Activated CD8-positive, alpha-beta T cell treated with anti-CD3 and anti-CD28 coated beads, Interleukin-2, amount 10 ng/mL, durations not matched to agents 7 days and 5 days (primary cell): Measurements from ENCODE around the gene C5orf46. TPM values are rescaled to one million over a fixed set of nuclear protein-coding genes. Genes with fewer than 3 reads are reported as not detected.
"Not testable (repeated sequence)": the region's sequence is repeated elsewhere in the genome, so short reads cannot be mapped to it uniquely, and the experiment has no call there.

Experiments
- ATAC-seq: fragments of 150-1000 bp; cut with Tn5 transposase; one replicate; pipeline ENCODE4 v1.10.0; 2021; ENCODE audit warnings: moderate library complexity
- CTCF ChIA-PET: fragments of 350-600 bp; sonication (Branson Sonifier 250); formaldehyde crosslinking; loops from one replicate; lab custom pipeline; 2021; ENCODE audit warnings: antibody characterized with exemption; lab: Charles Lee
- POLR2A ChIA-PET: fragments of 350-600 bp; sonication (Branson Sonifier 250); formaldehyde crosslinking; loops from one replicate; lab custom pipeline; 2021; ENCODE audit warnings: antibody characterized with exemption; lab: Charles Lee
- DNase-seq: peaks from one replicate; pipeline ENCODE4 v3.0.0-alpha.2; 2020
- H3K27ac Mint-ChIP-seq: one replicate; pipeline ENCODE4 v1.8.0; 2021; ENCODE audit warnings: mild to moderate bottlenecking, mixed read lengths
- H3K27me3 Mint-ChIP-seq: one replicate; pipeline ENCODE4 v1.8.0; 2021; ENCODE audit warnings: low read depth, mixed read lengths
- H3K36me3 Mint-ChIP-seq: one replicate; pipeline ENCODE4 v1.8.0; 2021; ENCODE audit warnings: low read depth, mixed read lengths
- H3K4me1 Mint-ChIP-seq: one replicate; pipeline ENCODE4 v1.8.0; 2021; ENCODE audit warnings: low read depth, mixed read lengths
- H3K4me3 Mint-ChIP-seq: one replicate; pipeline ENCODE4 v1.8.0; 2021; ENCODE audit warnings: mild to moderate bottlenecking, mixed read lengths
- H3K9me3 Mint-ChIP-seq: one replicate; pipeline ENCODE4 v1.8.0; 2022; ENCODE audit warnings: mixed read lengths; ENCODE audit not compliant: insufficient read depth
- total RNA-seq, 2 experiments: library from RNA; stranded (reverse); gene quantifications; one replicate each; pipeline ENCODE4 v1.2.3, GENCODE V29; 2021

Gene C5orf46
- total RNA-seq, 2 experiments from 2014 or later, result not detected

DNA sequence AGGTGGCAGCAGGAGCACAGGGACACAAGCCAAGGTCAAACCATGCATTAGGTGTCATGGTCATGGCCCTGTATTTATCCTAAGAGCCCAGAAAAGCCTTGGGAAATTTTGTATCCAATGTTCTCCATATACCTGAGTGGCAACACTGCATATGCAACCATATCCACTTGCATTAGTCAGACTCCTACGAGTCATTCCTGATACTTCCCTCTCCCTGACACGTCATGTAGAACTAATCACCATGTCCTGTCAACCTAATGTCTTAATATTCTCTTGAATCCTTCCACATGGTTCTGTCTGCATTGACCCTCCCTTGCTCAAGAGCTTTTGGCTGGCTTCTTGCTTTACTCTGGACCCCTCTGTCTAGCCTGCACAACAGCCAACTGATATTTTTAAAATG is 18.4 kb downstream of the C5orf46 start:
- CTCF ChIA-PET, result no interaction called here
- POLR2A ChIA-PET, result no interaction called here
- DNase-seq, result no peak
- no peak for ATAC-seq
- no peaks in the 10 kb centered on the region for H3K4me1 Mint-ChIP-seq
- H3K27me3 Mint-ChIP-seq, result peaks cover 5% of the 10 kb centered on the region
- no peaks in the 10 kb centered on the region for H3K36me3 Mint-ChIP-seq
- no peaks in the 10 kb centered on the region for H3K9me3 Mint-ChIP-seq
- no peak overlapping the region for H3K4me3 Mint-ChIP-seq
- no peak overlapping the region for H3K27ac Mint-ChIP-seq

DNA sequence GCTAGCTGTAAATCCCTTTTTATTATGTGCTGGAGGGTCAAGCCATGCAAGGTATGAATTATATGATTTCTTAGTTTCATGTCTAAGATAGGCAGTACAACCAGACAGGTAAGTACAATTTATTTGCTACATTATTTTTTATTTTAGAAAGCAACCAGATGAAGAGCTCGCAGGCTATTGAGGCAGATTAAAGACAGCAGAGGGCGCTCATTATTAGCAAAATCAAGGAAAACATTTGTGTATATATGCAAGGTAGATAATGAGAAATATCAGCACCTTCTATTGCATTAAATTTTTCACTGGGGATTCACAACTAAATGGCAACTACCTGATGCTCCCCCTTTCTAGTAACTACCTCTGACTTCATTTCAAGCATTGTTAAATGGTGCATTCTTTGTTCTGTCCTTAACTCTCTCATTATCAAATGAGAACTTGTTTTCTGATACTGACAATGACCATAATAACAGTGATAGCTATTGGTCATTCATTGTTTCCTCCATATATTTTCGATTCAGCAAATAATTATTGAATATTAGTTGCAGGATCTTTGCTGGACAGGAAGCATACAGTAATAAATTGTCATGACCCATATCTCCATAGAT is 19.2 kb downstream of the C5orf46 start:
- ChIA-PET CTCF (no interaction called here), POLR2A (no interaction called here)
- H3K9me3 Mint-ChIP-seq, result no peaks in the 10 kb centered on the region
- H3K27me3 Mint-ChIP-seq, result peaks cover 5% of the 10 kb centered on the region
- no peak overlapping the region for H3K27ac Mint-ChIP-seq
- H3K36me3 Mint-ChIP-seq, result no peaks in the 10 kb centered on the region
- ATAC-seq (no peak), DNase-seq (no peak)
- H3K4me3 Mint-ChIP-seq, result no peak overlapping the region
- no peaks in the 10 kb centered on the region for H3K4me1 Mint-ChIP-seq

GRCh38 chr5:147882586-147883313 is 23.6 kb downstream of the C5orf46 start:
- ChIA-PET POLR2A (no interaction called here), CTCF (no interaction called here)
- Mint-ChIP-seq H3K27ac (no peak overlapping the region), H3K4me3 (no peak overlapping the region), H3K4me1 (no peaks in the 10 kb centered on the region), H3K9me3 (no peaks in the 10 kb centered on the region), H3K36me3 (no peaks in the 10 kb centered on the region), H3K27me3 (peaks cover 13% of the 10 kb centered on the region)
- ATAC-seq (no peak), DNase-seq (no peak)

GRCh38 chr5:147880487-147880886 is 25.9 kb downstream of the C5orf46 start:
- CTCF ChIA-PET, result no interaction called here
- DNase-seq (no peak), ATAC-seq (no peak)
- Mint-ChIP-seq H3K4me1 (no peaks in the 10 kb centered on the region), H3K27ac (no peak overlapping the region), H3K4me3 (no peak overlapping the region), H3K9me3 (no peaks in the 10 kb centered on the region), H3K36me3 (no peaks in the 10 kb centered on the region), H3K27me3 (peaks cover 13% of the 10 kb centered on the region)
- POLR2A ChIA-PET, result interaction anchor here (0.6 kb wide), 1 partner anchor 289 kb away, joined by 3 read pairs; no protein-coding TSS in a partner anchor

DNA sequence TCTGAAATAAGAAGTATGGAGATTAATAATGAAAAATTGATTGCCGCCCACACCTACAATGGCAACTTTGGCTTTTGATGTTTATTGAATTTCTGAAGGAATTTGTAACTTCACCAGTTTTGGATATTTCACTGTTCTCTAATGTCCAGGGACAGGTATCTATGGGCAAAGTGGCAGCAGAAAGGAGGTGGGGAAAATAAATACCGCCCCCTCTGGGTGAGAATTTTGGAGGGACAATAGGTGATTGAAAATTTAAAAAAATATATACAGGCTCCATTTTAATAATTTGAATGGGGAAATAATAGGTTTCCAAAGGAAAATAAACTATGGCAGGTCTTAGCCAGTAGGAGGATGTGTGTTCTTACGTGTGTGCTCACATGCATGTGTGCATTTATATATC is 26.6 kb downstream of the C5orf46 start:
- peaks cover 10% of the 10 kb centered on the region for H3K27me3 Mint-ChIP-seq
- ATAC-seq (no peak), DNase-seq (no peak)
- ChIA-PET CTCF (no interaction called here), POLR2A (interaction anchor here (0.6 kb wide), 1 partner anchor 289 kb away, joined by 3 read pairs; no protein-coding TSS in a partner anchor)
- no peaks in the 10 kb centered on the region for H3K9me3 Mint-ChIP-seq
- H3K4me3 Mint-ChIP-seq, result no peak overlapping the region
- H3K36me3 Mint-ChIP-seq, result no peaks in the 10 kb centered on the region
- no peaks in the 10 kb centered on the region for H3K4me1 Mint-ChIP-seq
- H3K27ac Mint-ChIP-seq, result no peak overlapping the region

DNA sequence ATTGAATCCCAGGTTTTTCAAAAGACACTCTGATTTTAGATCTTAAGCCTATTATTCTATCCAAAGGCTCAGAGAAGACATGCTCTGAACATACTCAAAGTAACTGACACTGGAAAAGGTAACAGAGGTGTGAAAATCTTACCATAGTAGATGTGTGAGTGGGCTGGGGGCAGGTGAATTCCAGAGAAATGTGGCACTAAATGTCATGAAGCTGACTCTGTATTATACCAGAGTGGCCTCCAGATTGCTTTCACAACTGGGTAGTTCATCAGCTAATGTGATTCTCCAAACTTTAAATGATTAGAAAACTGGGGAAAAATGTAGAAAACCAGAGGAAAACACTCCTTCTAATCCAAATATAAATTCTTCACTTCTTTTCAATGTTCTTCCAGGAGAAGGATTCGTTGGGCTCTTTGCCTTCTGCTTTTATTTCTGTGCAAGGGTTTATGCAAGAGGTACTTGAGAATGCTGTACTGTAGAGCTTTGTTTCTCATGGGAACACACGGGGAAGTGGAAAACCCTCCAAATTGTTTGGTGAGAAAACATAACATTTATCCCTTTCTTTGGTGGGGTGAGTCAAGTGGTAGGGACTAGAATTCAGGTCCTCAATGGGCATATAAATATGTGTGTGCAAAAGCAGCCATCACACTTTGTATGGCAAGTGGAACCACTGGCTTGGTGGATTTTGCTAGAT is 28.1 kb downstream of the C5orf46 start, which contains the start of gene SCGB3A2:
Gene SCGB3A2 (plus strand): TSS at position 646 of the 694 bp plus-strand sequence. CDS start 93 bp downstream, outside the sequence.
- H3K9me3 Mint-ChIP-seq, result no peaks in the 10 kb centered on the region
- DNase-seq, result no peak
- ATAC-seq, result no peak
- H3K4me3 Mint-ChIP-seq, result no peak within 1 kb of the TSS
- no peaks in the 10 kb centered on the region for H3K4me1 Mint-ChIP-seq
- POLR2A ChIA-PET, result no interaction called here
- H3K27ac Mint-ChIP-seq, result no peak within 1 kb of the TSS
- CTCF ChIA-PET, result interaction anchor here (0.9 kb wide), 1 partner anchor 251 kb away, joined by 3 read pairs; no protein-coding TSS in a partner anchor
- no peaks in the 10 kb centered on the region for H3K36me3 Mint-ChIP-seq
- H3K27me3 Mint-ChIP-seq, result peaks cover 8% of the 10 kb centered on the region

DNA sequence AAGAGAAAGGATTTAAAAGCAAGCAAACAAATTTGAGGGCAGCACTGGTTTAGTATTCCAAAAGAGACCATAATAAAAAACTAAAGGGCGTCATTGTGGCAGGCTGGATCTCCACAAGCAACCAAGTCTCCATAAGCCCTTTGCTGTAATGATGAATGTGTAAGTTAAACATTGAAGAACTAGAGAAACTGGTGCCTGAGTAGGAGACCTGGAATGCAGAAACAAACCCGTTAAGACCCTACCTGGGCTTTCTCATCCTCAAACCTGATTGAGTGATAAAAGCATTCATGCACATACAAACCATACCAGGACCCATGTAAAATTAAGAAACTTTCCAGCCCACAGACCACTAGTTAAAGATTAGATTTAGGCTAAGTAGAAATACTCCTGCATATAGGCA is 29.7 kb downstream of the C5orf46 start:
- Mint-ChIP-seq H3K27ac (no peak overlapping the region), H3K4me1 (no peaks in the 10 kb centered on the region), H3K4me3 (no peak overlapping the region), H3K9me3 (no peaks in the 10 kb centered on the region), H3K27me3 (peaks cover 8% of the 10 kb centered on the region), H3K36me3 (no peaks in the 10 kb centered on the region)
- ChIA-PET POLR2A (no interaction called here), CTCF (no interaction called here)
- ATAC-seq, result no peak
- no peak for DNase-seq

- ATAC-seq (no peak), DNase-seq (no peak)
- Mint-ChIP-seq H3K27me3 (peaks cover 8% of the 10 kb centered on the region), H3K4me1 (no peaks in the 10 kb centered on the region), H3K36me3 (no peaks in the 10 kb centered on the region), H3K4me3 (no peak overlapping the region), H3K27ac (no peak overlapping the region), H3K9me3 (no peaks in the 10 kb centered on the region)
- CTCF ChIA-PET, result no interaction called here
- POLR2A ChIA-PET, result no interaction called here
These were observed 30.2 kb downstream of the C5orf46 start for GRCh38 chr5:147876141-147876540.

- POLR2A ChIA-PET, result no interaction called here
- Mint-ChIP-seq H3K27me3 (peaks cover 4% of the 10 kb centered on the region), H3K36me3 (no peaks in the 10 kb centered on the region)
These were observed 31.4 kb downstream of the C5orf46 start for GRCh38 chr5:147874910-147875367.

GRCh38 chr5:147874118-147874875 is 32.0 kb downstream of the C5orf46 start:
- POLR2A ChIA-PET, H3K27me3 Mint-ChIP-seq, H3K36me3 Mint-ChIP-seq, H3K9me3 Mint-ChIP-seq, ATAC-seq, H3K4me3 Mint-ChIP-seq, H3K27ac Mint-ChIP-seq, H3K4me1 Mint-ChIP-seq, CTCF ChIA-PET, DNase-seq: not testable (repeated sequence)

More at GRCh38 chr5:147874910-147875367, 31.4 kb downstream of the C5orf46 start:
- CTCF ChIA-PET, result no interaction called here
- Mint-ChIP-seq H3K4me3 (no peak overlapping the region), H3K4me1 (no peaks in the 10 kb centered on the region), H3K9me3 (no peaks in the 10 kb centered on the region), H3K27ac (no peak overlapping the region)
- no peak for ATAC-seq
- no peak for DNase-seq

DNA sequence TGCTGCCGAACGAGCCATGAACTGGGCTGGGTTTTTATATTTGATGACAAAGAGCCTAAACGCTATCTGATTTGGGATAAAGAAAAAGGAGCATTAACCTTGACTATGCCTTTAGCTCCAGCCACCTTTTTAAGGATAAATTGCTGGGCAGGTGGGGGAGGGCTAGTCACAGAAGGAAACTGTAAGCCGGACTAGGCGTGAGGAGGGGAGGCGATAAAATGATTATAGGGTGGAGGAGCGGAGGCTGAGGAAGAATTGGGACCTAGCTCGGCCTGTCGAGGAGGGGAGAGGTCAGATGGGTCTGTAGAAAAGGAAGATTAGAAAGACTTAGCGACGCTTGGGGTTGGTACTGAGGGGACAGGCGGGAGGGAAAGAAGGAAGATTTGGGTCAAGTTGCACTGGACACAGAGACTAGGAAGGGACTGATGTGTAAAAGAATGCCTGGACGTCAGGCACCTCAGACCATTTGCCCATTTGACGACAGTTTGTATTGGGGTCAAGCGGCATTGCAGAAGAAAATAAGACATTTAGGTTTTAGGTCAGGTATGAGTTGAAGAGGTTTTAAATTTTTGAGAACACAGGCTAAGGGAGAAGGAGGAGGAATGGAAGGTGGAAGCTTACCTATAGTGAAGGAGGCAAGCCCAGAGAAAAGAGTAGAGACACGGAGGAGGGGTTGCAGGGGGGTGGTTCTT is 33.4 kb downstream of the C5orf46 start:
- H3K36me3 Mint-ChIP-seq, H3K27ac Mint-ChIP-seq, H3K4me1 Mint-ChIP-seq, POLR2A ChIA-PET, H3K27me3 Mint-ChIP-seq, ATAC-seq, H3K4me3 Mint-ChIP-seq, H3K9me3 Mint-ChIP-seq, DNase-seq, CTCF ChIA-PET: not testable (repeated sequence)
